ENCODE results near the gene SRRM4.

DNA sequence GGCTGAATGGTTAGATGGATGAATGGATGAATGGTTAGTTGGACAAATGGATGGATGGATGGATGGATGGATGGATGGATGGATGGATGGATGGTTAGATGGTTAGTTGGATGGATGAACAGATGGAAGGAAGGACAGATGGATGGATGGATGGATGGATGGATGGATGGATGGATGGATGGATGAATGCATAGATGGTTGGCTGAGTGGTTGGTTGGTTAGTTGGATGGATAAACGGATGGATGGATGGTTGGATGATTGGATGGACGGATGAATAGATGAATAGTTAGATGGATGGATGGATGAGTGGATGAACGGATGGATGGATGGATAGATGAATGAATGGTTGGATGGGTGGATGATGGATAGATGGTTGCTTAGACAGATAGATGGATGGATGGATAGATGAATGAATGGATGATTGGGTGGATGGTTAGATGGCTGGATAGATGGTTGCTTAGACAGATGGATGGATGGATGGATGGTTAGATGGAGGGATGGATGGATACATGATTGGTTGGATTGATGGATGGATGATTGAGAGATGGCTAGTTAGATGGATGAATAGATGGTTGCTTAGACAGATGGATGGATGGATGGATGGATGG is 148.6 kb downstream of the SRRM4 start:
- no peak for TF ChIP-seq EZH2 (IDR thresholded peaks at IDR 0.05; ENCODE audit: low read length, unreplicated experiment)
- TF ChIP-seq, protein P1, sequence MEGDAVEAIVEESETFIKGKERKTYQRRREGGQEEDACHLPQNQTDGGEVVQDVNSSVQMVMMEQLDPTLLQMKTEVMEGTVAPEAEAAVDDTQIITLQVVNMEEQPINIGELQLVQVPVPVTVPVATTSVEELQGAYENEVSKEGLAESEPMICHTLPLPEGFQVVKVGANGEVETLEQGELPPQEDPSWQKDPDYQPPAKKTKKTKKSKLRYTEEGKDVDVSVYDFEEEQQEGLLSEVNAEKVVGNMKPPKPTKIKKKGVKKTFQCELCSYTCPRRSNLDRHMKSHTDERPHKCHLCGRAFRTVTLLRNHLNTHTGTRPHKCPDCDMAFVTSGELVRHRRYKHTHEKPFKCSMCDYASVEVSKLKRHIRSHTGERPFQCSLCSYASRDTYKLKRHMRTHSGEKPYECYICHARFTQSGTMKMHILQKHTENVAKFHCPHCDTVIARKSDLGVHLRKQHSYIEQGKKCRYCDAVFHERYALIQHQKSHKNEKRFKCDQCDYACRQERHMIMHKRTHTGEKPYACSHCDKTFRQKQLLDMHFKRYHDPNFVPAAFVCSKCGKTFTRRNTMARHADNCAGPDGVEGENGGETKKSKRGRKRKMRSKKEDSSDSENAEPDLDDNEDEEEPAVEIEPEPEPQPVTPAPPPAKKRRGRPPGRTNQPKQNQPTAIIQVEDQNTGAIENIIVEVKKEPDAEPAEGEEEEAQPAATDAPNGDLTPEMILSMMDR (conservative IDR thresholded peaks at IDR 0.05; ENCODE audit: low read depth, low read length), result no peak
